GM12878 (cell line): Measurements from ENCODE around the gene ISL2. TPM values are rescaled to one million over a fixed set of nuclear protein-coding genes. Genes with fewer than 3 reads are reported as not detected.

Experiments used
- ATAC-seq: fragments of 200-7000 bp; cut with Tn5 transposase; 3 replicates; pipeline ENCODE4 v1.9.1; 2020; ENCODE audit warnings: mild to moderate bottlenecking, moderate library complexity
- BruUV-seq: library from RNA; stranded (reverse); fragments of 400-500 nt; replicated peaks from 2 replicates; lab custom pipeline; 2021; lab: Mats Ljungman, UMichigan
- CTCF ChIA-PET: fragments of 300-600 bp; sonication (Branson Sonifier 250); formaldehyde crosslinking; extraction: SDS; loops from one replicate; lab custom pipeline; 2021; ENCODE audit warnings: inconsistent platforms; lab: Yijun Ruan, JAX
- POLR2A ChIA-PET: fragments of 350-600 bp; formaldehyde crosslinking; extraction: SDS; loops from one replicate; lab custom pipeline; 2021; ENCODE audit warnings: inconsistent platforms; lab: Charles Lee
- RAD21 ChIA-PET: fragments of 300-600 bp; sonication (Branson Sonifier 250); formaldehyde crosslinking; loops from one replicate; lab custom pipeline; 2023; ENCODE audit warnings: antibody characterized with exemption; ENCODE audit not compliant: unreplicated experiment; lab: Charles Lee
- SMC1A ChIA-PET: fragments of 300-600 bp; sonication (Branson Sonifier 250); formaldehyde crosslinking; loops from one replicate; lab custom pipeline; 2023; ENCODE audit not compliant: unreplicated experiment, uncharacterized antibody; lab: Charles Lee
- DNase-seq: peaks from one replicate; pipeline ENCODE4 v3.0.0-alpha.2; 2011; ENCODE audit warnings: low read depth, low spot score
- FAIRE-seq: peaks from 3 replicates; lab custom pipeline; 2011; peaks lifted over from hg19 to GRCh38; lab: Jason Lieb, UNC
- H2AFZ ChIP-seq: 2 replicates; pipeline ENCODE4 v1.6.0; 2011; ENCODE audit warnings: low read depth, low read length, control low read depth; ENCODE audit not compliant: control insufficient read depth
- H3K27ac ChIP-seq: 2 replicates; pipeline ENCODE4 v1.5.1; 2011; ENCODE audit warnings: control low read depth; ENCODE audit not compliant: control insufficient read depth, insufficient read depth
- H3K27me3 ChIP-seq, 2 experiments: replicated peaks in 1 of 2; 2 replicates each; pipeline versions ENCODE4 v1.6.0 to v1.6.1; 2011; ENCODE audit warnings: low read length in 1 of 2; ENCODE audit not compliant: control insufficient read depth in 2 of 2, insufficient read depth in 2 of 2
- H3K36me3 ChIP-seq, 2 experiments: 2 replicates each; pipeline ENCODE4 v1.5.1; 2011; ENCODE audit warnings: low read length in 1 of 2; ENCODE audit not compliant: control insufficient read depth in 2 of 2, insufficient read depth in 2 of 2
- H3K4me1 ChIP-seq: 2 replicates; pipeline ENCODE4 v1.6.1; 2011; ENCODE audit warnings: mild to moderate bottlenecking, low read length, moderate library complexity, mixed read lengths; ENCODE audit not compliant: control insufficient read depth, insufficient read depth
- H3K4me2 ChIP-seq: 2 replicates; pipeline ENCODE4 v1.6.0; 2011; ENCODE audit warnings: control low read depth; ENCODE audit not compliant: control insufficient read depth, insufficient read depth
- H3K4me3 ChIP-seq: fragments of 200-600 bp; sonication (generic); 2 replicates; pipeline ENCODE4 v1.5.1; 2016
- H3K79me2 ChIP-seq: 2 replicates; pipeline ENCODE4 v1.6.0; 2011; ENCODE audit warnings: low read length; ENCODE audit not compliant: control insufficient read depth, insufficient read depth
- H3K9ac ChIP-seq: 2 replicates; pipeline ENCODE4 v1.8.0; 2011; ENCODE audit warnings: low read length, control low read depth, mixed read lengths; ENCODE audit not compliant: control insufficient read depth, insufficient read depth
- H3K9me3 ChIP-seq: replicated peaks from 3 replicates; pipeline ENCODE4 v1.5.1; 2011; ENCODE audit warnings: mild to moderate bottlenecking, low read length; ENCODE audit not compliant: control insufficient read depth, insufficient read depth
- H4K20me1 ChIP-seq: 2 replicates; pipeline ENCODE4 v1.6.0; 2011; ENCODE audit not compliant: control insufficient read depth, insufficient read depth
- ESRRA ChIP-seq: IDR thresholded peaks from 2 replicates; pipeline ENCODE4 v1.6.1; 2012; ENCODE audit warnings: mild to moderate bottlenecking, low read length, improper control_type of control experiment
- JUNB ChIP-seq: IDR thresholded peaks from 2 replicates; pipeline ENCODE4 v1.6.1; 2016; ENCODE audit warnings: antibody characterized with exemption, mild to moderate bottlenecking
- MEF2B ChIP-seq: fragments of 450-650 bp; IDR thresholded peaks from 2 replicates; pipeline ENCODE4 v1.6.1; 2018; ENCODE audit warnings: mild to moderate bottlenecking, moderate library complexity; ENCODE audit not compliant: partially characterized antibody, poor library complexity, severe bottlenecking
- NBN ChIP-seq: fragments of 450-650 bp; IDR thresholded peaks from 2 replicates; pipeline ENCODE4 v1.6.1; 2016
- NR2C1 ChIP-seq: fragments of 450-650 bp; IDR thresholded peaks from 2 replicates; pipeline ENCODE4 v1.6.1; 2017; ENCODE audit warnings: antibody characterized with exemption, mild to moderate bottlenecking, moderate library complexity
- NR2C2 ChIP-seq: IDR thresholded peaks from 2 replicates; pipeline ENCODE4 v1.6.1; 2011; ENCODE audit warnings: borderline replicate concordance, low read depth; ENCODE audit not compliant: control insufficient read depth, insufficient read length
- PML ChIP-seq: IDR thresholded peaks from 2 replicates; pipeline ENCODE4 v1.6.1; 2012; ENCODE audit warnings: low read length, inconsistent platforms
- RB1 ChIP-seq: fragments of 450-650 bp; formaldehyde crosslinking; IDR thresholded peaks from 2 replicates; pipeline ENCODE4 v1.6.1; 2017; ENCODE audit warnings: mild to moderate bottlenecking, borderline replicate concordance
- SIN3A ChIP-seq: IDR thresholded peaks from 2 replicates; pipeline ENCODE4 v1.6.1; 2012; ENCODE audit warnings: low read depth, low read length, improper control_type of control experiment
- STAT1 ChIP-seq: fragments of 450-650 bp; conservative IDR thresholded peaks from 2 replicates; pipeline ENCODE4 v1.6.1; 2014; ENCODE audit warnings: antibody characterized with exemption, mild to moderate bottlenecking
- WGBS: methylation state at CpG from one replicate; pipeline ENCODE4 v1.1.6; 2016; ENCODE audit warnings: low lambda C conversion rate; ENCODE audit not compliant: insufficient replicate concordance, insufficient coverage; ENCODE audit errors: missing lambda C conversion rate; 5-methylcytosine and 5-hydroxymethylcytosine counted together
- in situ Hi-C: fragments of 300-500 bp; cut with MboI; formaldehyde crosslinking; loops from 9 replicates; pipeline ENCODE4 v1.14.3; 2018; ENCODE audit warnings: mixed read lengths
- intact Hi-C: fragments of 100-400 bp; cut with micrococcal nuclease; formaldehyde crosslinking; loops from one replicate; pipeline ENCODE4 v1.14.2; 2022; ENCODE audit not compliant: unreplicated experiment
- polyA plus RNA-seq, 11 experiments: library from polyadenylated mRNA; depleted of rRNA in 4 of 11; unstranded in 6 of 11; stranded (reverse) in 5 of 11; fragments of >200 nt; fragmentation: Nextera tagmentation in 4 of 11; fragmentation: Illumina TruSeq in 1 of 11; extraction: Ambion mirVana in 4 of 11; extraction: Trizol in 1 of 11; gene quantifications; 1 replicate in 1 of 11; 2 replicates in 10 of 11; pipeline versions ENCODE4 v1.2.1 to v1.2.3, GENCODE V29; 2011 to 2016; ENCODE audit warnings: inconsistent platforms in 2 of 11, missing spikeins in 2 of 11, low read depth in 1 of 11
- total RNA-seq, 4 experiments: library from RNA; depleted of rRNA in 3 of 4; stranded (reverse); fragments of >200 nt in 3 of 4; fragmentation: Illumina TruSeq in 1 of 4; extraction: Trizol in 1 of 4; gene quantifications; 2 replicates each; pipeline versions ENCODE4 v1.2.1 to v1.2.3, GENCODE V29; 2013 to 2021
- TF ChIP-seq, protein P1 (sequence below): IDR thresholded peaks from 2 replicates; pipeline ENCODE4 v1.6.1; 2012; ENCODE audit warnings: low read depth, low read length, improper control_type of control experiment
- TF ChIP-seq, protein P2 (sequence below): fragments of 450-650 bp; formaldehyde crosslinking; IDR thresholded peaks from 2 replicates; pipeline ENCODE4 v1.4.0; 2020; ENCODE audit warnings: mild to moderate bottlenecking, moderate library complexity
- TF ChIP-seq, protein P3 (sequence below): fragments of 450-650 bp; IDR thresholded peaks from 2 replicates; pipeline ENCODE4 v1.6.1; 2017; ENCODE audit warnings: mild to moderate bottlenecking, low read depth, inconsistent platforms; ENCODE audit not compliant: poor library complexity, severe bottlenecking
- TF ChIP-seq, protein P4 (sequence below): fragments of 450-650 bp; formaldehyde crosslinking; IDR thresholded peaks from 2 replicates; pipeline ENCODE4 v1.5.0; 2022; ENCODE audit warnings: mild to moderate bottlenecking, missing genetic modification characterization

The ISL2 gene
- total and polyA plus RNA-seq, 10 of the 15 experiments (the other 5 are each of a cell fraction or from before 2014, with no cell fraction given): 0.05 to 0.26 (median 0.08) TPM; not detected in 7

DNA sequence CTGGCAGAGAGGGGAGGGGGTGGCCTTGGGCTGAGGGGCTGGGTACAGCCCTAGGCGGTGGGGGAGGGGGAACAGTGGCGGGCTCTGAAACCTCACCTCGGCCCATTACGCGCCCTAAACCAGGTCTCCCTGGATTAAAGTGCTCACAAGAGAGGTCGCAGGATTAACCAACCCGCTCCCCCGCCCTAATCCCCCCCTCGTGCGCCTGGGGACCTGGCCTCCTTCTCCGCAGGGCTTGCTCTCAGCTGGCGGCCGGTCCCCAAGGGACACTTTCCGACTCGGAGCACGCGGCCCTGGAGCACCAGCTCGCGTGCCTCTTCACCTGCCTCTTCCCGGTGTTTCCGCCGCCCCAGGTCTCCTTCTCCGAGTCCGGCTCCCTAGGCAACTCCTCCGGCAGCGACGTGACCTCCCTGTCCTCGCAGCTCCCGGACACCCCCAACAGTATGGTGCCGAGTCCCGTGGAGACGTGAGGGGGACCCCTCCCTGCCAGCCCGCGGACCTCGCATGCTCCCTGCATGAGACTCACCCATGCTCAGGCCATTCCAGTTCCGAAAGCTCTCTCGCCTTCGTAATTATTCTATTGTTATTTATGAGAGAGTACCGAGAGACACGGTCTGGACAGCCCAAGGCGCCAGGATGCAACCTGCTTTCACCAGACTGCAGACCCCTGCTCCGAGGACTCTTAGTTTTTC lies 4.9 kb downstream of the ISL2 start:
- no peak overlapping the region for H3K27ac ChIP-seq
- H2AFZ ChIP-seq: peak overlapping the region; percentile 73; the same call in 1 of the 2 replicates
- POLR2A ChIA-PET: no interaction called here
- in situ Hi-C loops: no loop called here
- H3K4me1 ChIP-seq: peaks cover 32% of the 10 kb centered on the region
- no TSS peak for BruUV-seq
- CTCF ChIA-PET: no interaction called here
- H3K9ac ChIP-seq: no peak overlapping the region
- intact Hi-C loops: no loop called here
- no peak overlapping the region for H3K4me3 ChIP-seq
- SMC1A ChIA-PET: no interaction called here
- RAD21 ChIA-PET: no interaction called here
- ATAC-seq (no peak), FAIRE-seq (no peak), DNase-seq (no peak)
- H3K27me3 ChIP-seq: peaks cover 33 to 36% of the 10 kb centered on the region in 2 experiments
- WGBS: 45% methylated on average over 42 of the region's 42 CpGs
- H3K9me3 ChIP-seq: no peaks in the 10 kb centered on the region; the same call in 1 of the 3 replicates
- no peaks in the 10 kb centered on the region; the same call in 1 of the 2 replicates for H3K79me2 ChIP-seq
- H4K20me1 ChIP-seq: no peaks in the 10 kb centered on the region
- H3K36me3 ChIP-seq: no peaks in the 10 kb centered on the region
- H3K4me2 ChIP-seq: peak overlapping the region; percentile 96; the same call in 1 of the 2 replicates
- no peak for TF ChIP-seq SIN3A
- no peak for TF ChIP-seq NR2C2
- no peak for TF ChIP-seq RB1
- no peak for TF ChIP-seq ESRRA
- TF ChIP-seq PML: no peak
- no peak for TF ChIP-seq NR2C1
- TF ChIP-seq, protein P1, sequence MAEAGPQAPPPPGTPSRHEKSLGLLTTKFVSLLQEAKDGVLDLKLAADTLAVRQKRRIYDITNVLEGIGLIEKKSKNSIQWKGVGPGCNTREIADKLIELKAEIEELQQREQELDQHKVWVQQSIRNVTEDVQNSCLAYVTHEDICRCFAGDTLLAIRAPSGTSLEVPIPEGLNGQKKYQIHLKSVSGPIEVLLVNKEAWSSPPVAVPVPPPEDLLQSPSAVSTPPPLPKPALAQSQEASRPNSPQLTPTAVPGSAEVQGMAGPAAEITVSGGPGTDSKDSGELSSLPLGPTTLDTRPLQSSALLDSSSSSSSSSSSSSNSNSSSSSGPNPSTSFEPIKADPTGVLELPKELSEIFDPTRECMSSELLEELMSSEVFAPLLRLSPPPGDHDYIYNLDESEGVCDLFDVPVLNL: no peak
- TF ChIP-seq MEF2B: no peak
- TF ChIP-seq, protein P2, sequence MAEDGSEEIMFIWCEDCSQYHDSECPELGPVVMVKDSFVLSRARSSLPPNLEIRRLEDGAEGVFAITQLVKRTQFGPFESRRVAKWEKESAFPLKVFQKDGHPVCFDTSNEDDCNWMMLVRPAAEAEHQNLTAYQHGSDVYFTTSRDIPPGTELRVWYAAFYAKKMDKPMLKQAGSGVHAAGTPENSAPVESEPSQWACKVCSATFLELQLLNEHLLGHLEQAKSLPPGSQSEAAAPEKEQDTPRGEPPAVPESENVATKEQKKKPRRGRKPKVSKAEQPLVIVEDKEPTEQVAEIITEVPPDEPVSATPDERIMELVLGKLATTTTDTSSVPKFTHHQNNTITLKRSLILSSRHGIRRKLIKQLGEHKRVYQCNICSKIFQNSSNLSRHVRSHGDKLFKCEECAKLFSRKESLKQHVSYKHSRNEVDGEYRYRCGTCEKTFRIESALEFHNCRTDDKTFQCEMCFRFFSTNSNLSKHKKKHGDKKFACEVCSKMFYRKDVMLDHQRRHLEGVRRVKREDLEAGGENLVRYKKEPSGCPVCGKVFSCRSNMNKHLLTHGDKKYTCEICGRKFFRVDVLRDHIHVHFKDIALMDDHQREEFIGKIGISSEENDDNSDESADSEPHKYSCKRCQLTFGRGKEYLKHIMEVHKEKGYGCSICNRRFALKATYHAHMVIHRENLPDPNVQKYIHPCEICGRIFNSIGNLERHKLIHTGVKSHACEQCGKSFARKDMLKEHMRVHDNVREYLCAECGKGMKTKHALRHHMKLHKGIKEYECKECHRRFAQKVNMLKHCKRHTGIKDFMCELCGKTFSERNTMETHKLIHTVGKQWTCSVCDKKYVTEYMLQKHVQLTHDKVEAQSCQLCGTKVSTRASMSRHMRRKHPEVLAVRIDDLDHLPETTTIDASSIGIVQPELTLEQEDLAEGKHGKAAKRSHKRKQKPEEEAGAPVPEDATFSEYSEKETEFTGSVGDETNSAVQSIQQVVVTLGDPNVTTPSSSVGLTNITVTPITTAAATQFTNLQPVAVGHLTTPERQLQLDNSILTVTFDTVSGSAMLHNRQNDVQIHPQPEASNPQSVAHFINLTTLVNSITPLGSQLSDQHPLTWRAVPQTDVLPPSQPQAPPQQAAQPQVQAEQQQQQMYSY: no peak
- no peak for TF ChIP-seq NBN
- TF ChIP-seq, protein P3, sequence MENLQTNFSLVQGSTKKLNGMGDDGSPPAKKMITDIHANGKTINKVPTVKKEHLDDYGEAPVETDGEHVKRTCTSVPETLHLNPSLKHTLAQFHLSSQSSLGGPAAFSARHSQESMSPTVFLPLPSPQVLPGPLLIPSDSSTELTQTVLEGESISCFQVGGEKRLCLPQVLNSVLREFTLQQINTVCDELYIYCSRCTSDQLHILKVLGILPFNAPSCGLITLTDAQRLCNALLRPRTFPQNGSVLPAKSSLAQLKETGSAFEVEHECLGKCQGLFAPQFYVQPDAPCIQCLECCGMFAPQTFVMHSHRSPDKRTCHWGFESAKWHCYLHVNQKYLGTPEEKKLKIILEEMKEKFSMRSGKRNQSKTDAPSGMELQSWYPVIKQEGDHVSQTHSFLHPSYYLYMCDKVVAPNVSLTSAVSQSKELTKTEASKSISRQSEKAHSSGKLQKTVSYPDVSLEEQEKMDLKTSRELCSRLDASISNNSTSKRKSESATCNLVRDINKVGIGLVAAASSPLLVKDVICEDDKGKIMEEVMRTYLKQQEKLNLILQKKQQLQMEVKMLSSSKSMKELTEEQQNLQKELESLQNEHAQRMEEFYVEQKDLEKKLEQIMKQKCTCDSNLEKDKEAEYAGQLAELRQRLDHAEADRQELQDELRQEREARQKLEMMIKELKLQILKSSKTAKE: no peak
- TF ChIP-seq JUNB: no peak
- TF ChIP-seq STAT1: no peak
- TF ChIP-seq, protein P4, sequence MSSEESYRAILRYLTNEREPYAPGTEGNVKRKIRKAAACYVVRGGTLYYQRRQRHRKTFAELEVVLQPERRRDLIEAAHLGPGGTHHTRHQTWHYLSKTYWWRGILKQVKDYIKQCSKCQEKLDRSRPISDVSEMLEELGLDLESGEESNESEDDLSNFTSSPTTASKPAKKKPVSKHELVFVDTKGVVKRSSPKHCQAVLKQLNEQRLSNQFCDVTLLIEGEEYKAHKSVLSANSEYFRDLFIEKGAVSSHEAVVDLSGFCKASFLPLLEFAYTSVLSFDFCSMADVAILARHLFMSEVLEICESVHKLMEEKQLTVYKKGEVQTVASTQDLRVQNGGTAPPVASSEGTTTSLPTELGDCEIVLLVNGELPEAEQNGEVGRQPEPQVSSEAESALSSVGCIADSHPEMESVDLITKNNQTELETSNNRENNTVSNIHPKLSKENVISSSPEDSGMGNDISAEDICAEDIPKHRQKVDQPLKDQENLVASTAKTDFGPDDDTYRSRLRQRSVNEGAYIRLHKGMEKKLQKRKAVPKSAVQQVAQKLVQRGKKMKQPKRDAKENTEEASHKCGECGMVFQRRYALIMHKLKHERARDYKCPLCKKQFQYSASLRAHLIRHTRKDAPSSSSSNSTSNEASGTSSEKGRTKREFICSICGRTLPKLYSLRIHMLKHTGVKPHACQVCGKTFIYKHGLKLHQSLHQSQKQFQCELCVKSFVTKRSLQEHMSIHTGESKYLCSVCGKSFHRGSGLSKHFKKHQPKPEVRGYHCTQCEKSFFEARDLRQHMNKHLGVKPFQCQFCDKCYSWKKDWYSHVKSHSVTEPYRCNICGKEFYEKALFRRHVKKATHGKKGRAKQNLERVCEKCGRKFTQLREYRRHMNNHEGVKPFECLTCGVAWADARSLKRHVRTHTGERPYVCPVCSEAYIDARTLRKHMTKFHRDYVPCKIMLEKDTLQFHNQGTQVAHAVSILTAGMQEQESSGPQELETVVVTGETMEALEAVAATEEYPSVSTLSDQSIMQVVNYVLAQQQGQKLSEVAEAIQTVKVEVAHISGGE (CRISPR knock-in tag): no peak
